NCI-H460 (cell line): ENCODE results near the gene CARHSP1. TPM values are rescaled to one million over a fixed set of nuclear protein-coding genes. Genes with fewer than 3 reads are reported as not detected.
A peak's percentile ranks its signal among the peaks of the same experiment; 100 is the strongest.
"Not testable (repeated sequence)": the region's sequence is repeated elsewhere in the genome, so short reads cannot be mapped to it uniquely, and the experiment has no call there.

Experiments used
- DNase-seq: peaks from one replicate; pipeline ENCODE4 v3.0.0-alpha.2; 2016; ENCODE audit warnings: low read depth; ENCODE audit errors: extremely low read depth
- total RNA-seq: library from RNA; depleted of rRNA; stranded (reverse); fragments of >200 nt; shearing (Covaris generic); gene quantifications from 2 replicates; pipeline ENCODE4 v1.2.3, GENCODE V29; 2014

The CARHSP1 gene
- total RNA-seq, 1 experiment from 2014 or later: 33.0 TPM

GRCh38 chr16:8873866-8874195 is 5.0 kb upstream of the CARHSP1 start:
- not testable (repeated sequence) for DNase-seq

DNA sequence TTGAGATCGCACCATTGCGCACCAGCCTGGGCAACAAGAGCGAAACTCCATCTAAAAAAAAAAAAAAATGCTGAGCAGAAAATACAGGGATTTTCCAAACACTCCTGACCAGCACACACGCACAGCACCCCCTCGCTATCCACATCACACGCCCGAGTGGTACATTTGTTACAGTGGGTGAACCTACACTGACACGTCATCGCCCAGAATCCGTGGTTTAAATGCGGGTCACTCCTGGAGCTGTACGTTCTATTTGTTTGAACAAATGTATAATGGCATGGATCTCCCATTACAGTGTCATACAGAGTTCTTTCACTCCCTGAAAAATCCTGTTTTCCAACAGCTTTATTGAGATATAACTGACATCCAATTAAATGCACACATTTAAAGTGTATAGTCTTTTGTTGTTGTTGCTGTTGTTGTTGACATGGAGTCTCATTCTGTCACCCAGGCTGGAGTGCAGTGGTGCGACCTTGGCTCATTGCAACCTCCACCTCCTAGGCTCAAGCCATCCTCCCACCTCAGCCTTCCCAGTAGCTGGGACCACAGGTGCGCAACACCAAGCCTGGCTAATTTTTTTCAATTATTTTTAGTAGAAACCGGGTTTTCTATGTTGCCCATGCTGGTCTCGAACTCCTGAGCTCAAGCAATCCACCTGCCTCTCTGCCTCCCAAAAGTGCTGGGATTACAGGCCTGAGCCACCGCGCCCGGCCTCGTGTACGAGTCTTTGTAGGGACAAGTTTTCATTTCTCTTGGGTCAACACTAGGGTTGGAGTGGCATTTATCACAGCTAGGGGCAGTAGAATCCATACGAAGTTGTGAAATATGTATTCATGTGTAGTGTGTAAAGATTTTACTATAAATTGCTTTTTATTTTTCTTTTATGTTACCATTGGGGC is 4.4 kb upstream of the CARHSP1 start:
- DNase-seq: no peak

DNA sequence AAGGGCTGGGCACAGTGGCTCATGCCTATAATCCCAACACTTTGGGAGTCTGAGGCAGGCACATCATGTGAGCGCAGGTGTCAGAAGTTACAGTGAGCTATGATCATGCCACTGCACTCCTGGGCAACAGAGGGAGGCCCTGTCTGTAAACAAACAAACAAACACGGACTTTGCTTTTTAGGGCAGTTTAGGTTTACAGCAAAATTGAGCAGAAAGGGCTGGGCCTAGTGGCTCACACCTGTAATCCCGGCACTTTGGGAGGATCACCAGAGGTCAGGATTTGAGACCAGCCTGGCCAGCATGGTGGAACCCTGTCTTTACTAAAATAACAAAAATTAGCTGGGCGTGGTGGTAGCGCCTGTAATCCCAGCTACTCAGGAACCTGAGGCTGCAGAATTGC is 3.3 kb upstream of the CARHSP1 start:
- DNase-seq: no peak

- DNase-seq: not testable (repeated sequence)
Measured at GRCh38 chr16:8869988-8870241, 1.1 kb upstream of the CARHSP1 start.

DNA sequence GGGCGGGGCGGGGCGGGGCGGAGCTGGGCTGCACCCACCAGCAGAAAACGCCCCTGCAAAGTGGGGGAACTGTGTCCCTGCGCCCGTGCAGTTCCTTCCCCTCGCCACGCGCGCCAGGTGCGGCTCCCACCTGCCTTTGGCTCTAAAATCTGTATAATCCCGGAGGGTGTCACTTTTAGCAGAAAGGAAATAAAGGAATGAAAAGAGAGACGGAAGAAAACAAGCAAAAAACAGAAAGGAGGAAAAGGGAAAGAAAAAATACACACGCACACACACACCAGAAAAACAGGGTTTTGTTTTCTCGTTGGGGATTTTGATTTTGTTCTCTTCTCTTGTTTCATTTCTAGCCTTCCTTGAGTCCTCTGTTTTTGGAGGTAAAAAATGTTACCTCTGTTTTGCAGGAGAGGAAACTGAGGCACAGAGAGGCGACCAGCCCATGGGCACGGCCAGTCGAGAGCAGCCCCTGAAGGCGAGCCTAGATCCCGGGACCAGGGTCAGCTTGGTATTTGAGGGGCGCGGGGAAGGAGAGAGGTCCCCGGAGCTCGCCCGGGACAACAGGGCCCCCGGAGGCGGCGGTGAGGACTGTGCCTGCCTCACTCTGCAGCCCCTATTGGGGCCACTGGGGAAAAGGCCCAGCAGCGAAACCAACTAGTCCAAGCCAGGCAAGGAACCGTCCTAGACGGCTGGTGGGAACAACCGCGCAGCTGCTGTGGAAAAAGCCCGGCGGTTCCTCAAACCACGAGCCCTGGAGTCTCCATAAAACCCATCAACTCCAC is 594 bp upstream of the CARHSP1 start:
- DNase-seq: no peak

DNA sequence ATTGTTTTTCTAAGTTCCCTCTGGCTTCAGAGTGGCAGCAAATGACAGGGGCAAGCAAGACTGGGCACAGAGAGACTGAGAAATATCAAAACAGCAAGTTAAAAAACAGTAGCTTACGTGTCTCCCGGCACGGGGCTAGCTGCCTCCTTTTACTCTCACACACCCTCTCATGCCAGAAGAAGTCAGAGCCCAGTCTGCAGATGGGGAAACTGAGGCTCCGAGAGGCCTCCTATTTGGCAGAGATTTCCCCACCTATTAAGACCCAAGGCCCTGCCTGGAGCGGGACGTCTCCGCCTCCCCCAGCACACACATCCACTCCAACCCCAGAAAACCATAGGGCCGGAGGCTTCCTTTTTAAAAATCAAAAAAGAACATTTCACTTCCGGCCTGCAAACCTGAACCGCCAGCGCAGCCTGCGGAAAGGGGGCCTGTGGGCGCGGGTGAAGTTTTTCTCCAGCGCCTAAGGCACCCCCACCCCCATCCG is 832 bp downstream of the CARHSP1 start:
- DNase-seq: no peak

DNA sequence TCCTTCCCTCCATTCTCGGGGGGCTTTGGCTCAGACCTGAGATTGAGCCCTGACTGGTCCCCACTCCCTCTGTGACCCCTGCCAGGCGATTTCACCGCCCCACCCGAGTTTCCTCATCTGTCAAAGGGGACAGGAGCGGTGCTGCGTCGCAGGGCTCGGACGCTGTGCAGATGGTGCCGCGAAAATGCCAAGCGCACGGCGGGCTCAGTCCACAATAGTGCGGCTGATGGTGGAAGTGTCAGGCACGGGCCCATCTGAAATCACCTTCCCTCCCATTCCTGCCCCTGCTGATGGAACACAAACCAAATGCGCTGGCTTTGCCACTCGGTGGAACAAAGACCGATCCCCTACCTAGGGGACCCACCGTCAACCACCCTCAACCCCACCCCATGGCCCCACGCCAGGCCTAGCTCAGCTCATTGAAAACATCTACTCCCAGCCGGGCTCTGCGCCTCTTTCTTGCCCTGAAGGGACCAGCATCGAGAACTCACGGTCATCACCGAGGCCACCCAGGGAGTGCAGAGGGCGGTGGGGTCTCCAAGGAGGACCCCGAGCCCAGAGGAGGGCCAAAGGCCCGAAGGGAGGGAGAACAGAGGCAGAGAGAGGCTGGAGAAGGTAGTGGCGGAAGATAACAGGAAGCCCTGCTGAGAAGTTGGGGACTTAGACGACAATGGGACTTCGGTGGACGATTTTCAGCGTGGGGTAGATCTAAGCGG is 1.4 kb downstream of the CARHSP1 start:
- DNase-seq: no peak

DNA sequence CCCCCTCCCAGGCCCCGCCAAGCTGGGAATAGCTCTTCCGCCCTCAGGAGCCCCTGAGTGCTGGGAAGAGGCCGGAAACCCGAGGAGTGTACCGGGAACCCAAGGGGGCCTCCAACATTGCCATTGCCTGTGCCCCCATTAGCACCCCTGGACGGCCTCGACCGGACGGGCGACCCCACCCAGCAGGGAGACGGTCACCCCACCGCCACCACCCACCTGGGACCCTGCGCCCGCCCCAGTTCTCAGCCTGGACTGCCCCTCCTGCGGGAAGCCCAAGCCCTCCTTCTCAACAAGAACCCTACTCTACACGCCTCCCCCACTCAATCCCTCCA is 2.0 kb downstream of the CARHSP1 start:
- no peak for DNase-seq

- DNase-seq: no peak
Measured at GRCh38 chr16:8866118-8866883, 2.5 kb downstream of the CARHSP1 start.

DNA sequence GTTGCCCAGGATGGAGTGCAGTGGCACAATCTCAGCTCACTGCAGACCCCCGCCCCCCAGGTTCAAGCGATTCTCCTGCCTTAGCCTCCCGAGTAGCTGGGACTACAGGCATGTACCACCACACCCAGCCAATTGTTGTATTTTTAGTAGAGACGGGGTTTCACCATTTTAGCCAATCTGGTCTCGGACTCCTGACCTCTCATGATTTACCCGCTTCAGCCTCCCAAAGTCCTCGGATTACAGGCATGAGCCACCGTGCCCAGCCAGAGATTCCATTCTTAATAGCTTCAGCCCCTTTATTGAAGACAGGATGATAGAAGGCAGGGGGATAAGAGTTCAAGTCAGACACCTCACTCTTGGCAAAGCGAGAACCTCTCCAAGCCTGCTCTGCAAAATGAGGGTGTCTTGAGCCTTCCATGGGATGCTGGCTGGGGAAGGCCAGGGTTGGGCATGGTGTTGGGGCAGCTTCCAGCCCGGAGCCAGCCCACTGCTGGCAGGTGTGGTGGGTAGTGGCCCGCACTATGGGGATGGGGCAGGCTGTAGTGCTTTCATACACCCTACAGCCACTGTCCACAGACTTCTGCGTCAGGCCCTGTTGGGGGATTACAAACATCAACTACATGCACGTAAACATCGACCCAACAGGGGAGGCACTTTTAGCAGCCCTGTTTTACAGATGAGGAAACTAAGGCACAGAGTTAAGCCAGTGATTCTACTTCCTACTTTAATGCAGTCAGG is 3.5 kb downstream of the CARHSP1 start:
- DNase-seq: no peak

GRCh38 chr16:8864480-8865110 is 4.2 kb downstream of the CARHSP1 start:
- DNase-seq: no peak

- peak; percentile 16 for DNase-seq
Measured at GRCh38 chr16:8863594-8864424, 5.0 kb downstream of the CARHSP1 start.

GRCh38 chr16:8862309-8863130 is 6.3 kb downstream of the CARHSP1 start:
- DNase-seq: no peak

DNA sequence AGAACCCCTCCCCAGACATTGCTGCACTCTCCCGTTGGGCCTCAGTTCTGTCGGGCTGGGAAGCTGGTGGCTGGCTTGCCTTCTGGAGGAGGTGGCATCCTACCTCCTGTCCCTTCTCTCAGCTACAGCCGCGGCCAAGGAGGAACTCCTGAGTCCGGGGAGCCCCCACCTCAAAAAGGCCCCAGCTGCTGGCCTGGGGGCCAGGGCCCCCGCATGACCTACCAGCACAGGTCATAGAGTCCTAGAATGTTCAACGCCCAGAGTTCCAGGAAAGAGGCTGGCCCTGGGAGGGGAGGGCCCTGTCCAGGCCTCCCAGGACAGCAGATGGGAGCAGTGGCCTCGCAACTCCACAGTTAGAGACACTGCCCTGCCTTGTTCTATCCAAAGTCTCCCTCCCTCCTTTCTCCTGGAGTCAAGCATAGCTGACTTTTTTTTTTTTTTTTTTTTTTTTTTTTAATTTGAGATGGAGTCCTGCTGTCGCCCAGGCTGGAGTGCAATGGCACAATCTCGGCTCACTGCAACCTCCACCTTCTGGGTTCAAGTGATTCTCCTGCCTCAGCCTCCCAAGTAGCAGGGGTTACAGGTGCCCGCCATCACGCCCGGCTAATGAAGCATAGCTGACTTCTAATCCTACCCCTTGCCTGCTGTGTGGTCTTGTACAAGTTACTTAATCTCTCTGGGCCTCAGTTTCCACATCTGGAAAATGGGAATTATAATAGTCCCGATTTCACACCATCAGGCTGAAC is 7.1 kb downstream of the CARHSP1 start:
- no peak for DNase-seq

- no peak for DNase-seq
Measured at GRCh38 chr16:8859913-8860881, 8.6 kb downstream of the CARHSP1 start.
